SK-N-DZ (cell line): ENCODE results near the gene RPL12. TPM values are rescaled to one million over a fixed set of nuclear protein-coding genes. Genes with fewer than 3 reads are reported as not detected.
A peak's percentile ranks its signal among the peaks of the same experiment; 100 is the strongest.

ENCODE experiments used
- DNase-seq: peaks from one replicate; pipeline ENCODE4 v3.0.0-alpha.2; 2015; ENCODE audit warnings: low spot score
- polyA plus RNA-seq, 2 experiments: library from polyadenylated mRNA; depleted of rRNA; stranded (reverse); fragments of >200 nt; gene quantifications; 2 replicates each; pipeline ENCODE4 v1.2.3, GENCODE V29; 2014

The RPL12 gene
- 1,887 and 2,362 TPM in 2 replicates for polyA plus RNA-seq (2014; cell fraction: cytosol; rRNA removed)
- 1,256 and 1,841 TPM in 2 replicates for polyA plus RNA-seq (2014; cell fraction: nucleus; rRNA removed)

DNA sequence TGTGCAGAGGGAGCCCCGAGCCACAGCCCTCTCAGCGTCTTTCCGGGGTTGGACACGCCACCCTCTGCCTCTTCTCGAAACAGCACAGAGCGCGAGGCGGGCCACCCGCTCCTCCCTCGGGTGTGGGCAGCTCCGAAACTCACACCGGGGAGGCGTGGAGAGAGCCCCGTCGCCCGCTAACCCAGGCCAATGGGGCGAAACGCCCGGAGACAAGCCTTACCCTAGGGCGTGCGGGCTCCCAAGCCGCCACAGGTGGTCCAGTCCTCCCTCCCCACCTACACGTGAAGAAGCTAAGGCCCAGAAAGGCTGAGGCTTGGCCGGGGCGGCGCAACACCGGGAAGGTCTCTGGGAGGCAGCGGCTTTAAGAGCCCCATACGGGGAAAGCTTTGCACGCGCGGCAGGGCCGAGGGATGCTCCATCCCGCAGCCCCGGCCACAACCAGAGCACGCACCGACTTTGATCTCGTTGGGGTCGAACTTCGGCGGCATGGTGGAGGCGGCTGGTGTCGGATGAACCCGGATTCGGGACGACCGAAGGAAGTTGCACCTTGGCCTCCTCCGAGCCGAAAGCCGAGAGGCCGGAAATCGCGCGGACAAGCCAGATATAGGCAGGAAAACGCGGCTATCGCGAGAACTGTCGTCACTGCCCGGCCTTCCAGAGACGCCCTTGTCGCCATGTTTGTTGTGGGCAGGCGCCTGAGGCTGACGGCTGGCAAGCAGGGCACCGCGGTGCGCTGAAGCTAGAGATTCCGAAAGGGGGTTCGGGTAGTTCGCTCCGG lies at the start of gene RPL12, which contains the start of gene LRSAM1:
Gene RPL12 (minus strand): TSS at position 577 of the 778 bp plus-strand sequence. CDS start 89 bp downstream, at position 488.
Gene LRSAM1 (plus strand): TSS at position 681 of the 778 bp plus-strand sequence. CDS start 3,018 bp downstream, outside the sequence.
- peak; percentile 95 for DNase-seq

DNA sequence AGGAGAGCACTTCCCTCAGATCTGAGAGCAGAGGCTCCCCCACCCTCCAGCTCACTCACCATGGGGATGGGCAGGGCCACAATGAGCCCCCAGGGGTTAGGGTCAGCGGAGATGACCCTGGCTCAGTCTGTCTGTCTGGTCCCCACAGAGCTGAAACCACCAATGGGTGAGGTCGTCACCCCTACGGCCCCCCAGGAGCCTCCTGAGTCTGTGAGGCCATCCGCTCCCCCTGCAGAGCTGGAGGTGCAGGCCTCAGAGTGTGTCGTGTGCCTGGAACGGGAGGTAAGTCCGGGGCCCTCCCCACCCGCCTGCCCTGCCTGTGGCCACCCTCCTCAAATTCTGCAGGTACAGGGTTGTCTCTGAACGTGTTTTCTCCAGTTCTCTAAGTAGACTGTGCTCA lies 49.7 kb upstream of the RPL12 start:
- DNase-seq = no peak

GRCh38 chr9:127500399-127500798 lies 49.2 kb upstream of the RPL12 start:
- DNase-seq = peak; percentile 27

DNA sequence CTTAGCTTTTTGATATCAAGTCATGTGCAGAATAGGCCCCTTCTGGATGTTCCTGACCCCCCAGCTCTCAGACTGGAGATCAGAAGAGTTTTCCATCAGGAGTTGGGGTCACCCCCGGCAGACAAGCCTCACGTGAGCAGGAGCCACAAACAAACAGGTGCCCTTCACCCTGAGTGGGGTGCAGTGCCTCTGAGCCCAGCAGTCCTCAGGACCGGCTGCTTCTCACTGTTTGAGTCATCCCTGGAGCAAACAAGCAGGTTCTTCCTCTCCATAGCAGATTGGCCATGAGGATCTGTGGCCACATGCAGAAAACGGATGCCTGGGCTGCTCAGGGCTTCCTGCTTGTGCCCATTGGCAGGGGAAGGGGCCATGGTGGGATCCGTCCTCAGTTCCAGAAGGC lies 47.1 kb upstream of the RPL12 start:
- no peak for DNase-seq

DNA sequence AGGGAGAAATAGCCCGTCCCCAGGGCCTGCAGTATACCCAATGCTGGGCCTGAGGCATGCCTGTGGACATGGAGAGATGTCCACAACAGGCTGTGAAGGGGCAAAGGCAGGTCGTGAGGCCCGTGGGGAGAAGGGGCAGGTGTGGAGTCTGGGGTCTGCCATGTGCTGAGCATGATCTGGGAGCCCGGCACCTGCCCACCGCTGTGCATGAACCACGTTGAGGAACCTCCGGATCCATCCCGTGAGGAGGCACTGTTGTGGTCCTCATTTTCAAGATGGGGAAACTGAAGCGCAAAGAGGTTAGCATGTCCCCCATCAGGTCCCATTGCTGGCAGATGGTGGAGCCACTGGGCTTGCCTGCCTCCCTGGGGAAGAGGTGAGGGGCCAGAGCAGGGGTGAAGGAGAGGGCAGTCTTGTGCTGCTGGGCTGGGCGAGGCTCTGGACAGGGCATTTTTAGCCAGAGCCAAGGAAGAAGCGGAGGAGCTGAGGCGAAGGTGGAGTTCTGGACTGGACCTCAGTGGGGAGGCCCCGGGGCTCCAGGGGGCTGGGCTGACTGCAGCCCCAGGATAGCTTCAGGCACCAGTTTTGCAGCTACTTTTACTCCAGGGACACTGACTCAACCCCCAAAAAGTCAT lies 46.6 kb upstream of the RPL12 start:
- no peak for DNase-seq

- DNase-seq = no peak
These were observed 45.8 kb upstream of the RPL12 start for GRCh38 chr9:127496974-127497373.

GRCh38 chr9:127495884-127496555 lies 44.8 kb upstream of the RPL12 start:
- peak; percentile 40 for DNase-seq

- no peak for DNase-seq
These were observed 43.1 kb upstream of the RPL12 start for GRCh38 chr9:127494304-127494702.

DNA sequence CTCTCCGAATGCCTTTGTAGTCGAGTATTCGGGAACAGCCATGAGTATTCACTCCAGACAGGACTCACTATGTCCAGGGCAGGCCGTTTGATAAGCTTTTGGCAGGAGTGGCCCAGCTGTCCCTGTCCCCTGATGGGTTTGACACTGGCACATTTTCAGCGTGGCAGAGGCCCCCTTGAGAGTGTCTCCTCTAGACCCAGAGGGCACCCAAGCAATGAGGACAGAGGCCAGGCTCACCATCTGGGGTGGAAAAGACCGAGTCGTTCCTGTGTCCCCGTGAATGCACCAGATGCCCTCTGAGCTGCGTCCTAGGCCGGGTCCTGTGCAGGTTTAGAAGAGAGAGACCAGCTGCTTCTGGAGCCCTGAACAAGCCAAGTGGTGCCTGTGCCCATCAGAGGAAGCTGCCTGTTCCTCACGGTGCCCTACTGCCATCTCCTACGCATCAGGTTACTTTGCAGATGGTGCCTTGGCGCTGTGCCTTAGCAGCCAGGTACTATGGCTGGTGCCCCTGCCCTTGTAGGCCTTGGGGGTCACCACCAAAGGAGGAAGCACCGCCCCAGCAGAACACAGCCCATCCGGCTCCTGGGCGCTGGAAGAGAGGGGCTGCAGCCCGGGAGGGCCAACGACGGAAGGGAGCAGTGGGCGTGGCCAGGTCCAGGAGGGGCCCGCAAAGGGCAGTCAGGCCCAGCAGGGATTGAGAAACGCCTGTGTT lies 42.5 kb upstream of the RPL12 start:
- no peak for DNase-seq

GRCh38 chr9:127492616-127493015 lies 41.4 kb upstream of the RPL12 start:
- DNase-seq = no peak

DNA sequence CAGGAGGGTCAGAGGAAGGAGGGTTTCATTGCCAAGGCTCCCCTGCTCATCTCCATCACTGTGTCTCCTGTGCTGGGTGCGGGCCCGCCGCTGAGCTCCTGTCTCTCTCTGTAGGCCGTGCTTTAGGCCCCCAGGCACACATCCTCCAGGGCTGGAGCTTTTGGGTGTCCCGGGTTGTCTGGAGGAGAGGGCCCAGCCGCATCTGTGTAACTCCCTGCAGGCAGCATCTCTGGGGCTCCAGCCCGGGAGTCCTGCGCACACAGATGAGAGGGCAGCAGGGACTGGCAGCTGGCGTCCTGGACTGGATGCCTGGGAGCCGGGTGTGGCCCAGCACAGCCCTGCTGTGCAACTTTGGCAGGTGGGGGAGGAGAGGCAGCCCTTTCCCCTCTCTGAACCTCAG lies 40.3 kb upstream of the RPL12 start:
- DNase-seq = no peak

GRCh38 chr9:127490535-127491230 lies 39.5 kb upstream of the RPL12 start:
- no peak for DNase-seq

DNA sequence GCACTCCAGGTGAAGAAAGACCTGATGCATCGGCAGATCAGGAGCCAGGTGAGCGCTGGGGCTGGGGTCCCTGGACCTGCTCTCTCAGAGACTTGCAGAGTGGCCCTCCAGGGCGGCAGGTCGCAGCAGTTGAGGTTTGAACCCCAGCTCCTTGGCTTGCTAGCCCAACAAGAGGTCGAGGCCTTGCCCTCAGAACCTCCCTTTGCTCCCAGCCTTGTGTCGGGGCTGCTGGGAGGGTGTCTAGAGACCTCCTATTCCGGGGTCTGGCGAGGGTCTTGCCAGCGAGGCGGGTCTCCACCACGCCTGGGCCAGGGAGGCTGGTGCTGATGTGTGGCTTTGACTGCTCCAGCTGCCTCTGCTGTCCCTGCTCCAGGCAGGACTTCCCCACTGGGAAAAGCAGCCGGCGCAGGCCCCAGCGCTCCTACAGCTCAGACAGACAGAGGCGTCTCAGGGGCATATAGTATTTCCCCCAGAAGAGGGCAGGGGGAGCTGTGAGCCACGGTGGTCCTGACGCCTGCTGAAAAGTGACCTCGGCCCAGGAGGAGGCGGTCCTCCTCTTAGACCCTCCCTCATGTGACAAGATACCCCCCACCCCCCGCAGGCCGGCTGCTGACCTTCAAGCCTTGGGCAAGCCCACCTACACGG lies 38.4 kb upstream of the RPL12 start:
- DNase-seq = peak; percentile 79

DNA sequence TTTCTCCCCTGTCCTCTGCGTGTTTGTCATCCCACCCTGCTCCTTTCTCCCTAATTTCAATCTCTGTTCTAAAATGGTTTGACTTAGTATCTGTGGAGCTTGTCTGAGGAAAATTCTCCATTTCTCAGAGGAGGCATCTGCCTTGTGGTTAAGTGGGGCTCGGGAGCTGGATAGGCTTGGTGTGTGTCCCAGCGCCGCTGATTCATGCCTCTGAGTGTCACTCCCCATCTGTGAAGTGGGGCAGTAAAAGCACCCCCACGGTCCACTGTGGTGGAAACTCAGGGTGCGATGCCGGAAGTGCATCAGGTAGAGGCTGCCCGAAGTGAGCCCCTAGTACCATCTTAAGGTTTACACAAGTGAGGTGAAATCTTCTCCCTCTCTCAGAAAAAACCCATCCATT lies 37.7 kb upstream of the RPL12 start:
- DNase-seq = no peak

- DNase-seq = no peak
These were observed 34.8 kb upstream of the RPL12 start for GRCh38 chr9:127485995-127486394.

DNA sequence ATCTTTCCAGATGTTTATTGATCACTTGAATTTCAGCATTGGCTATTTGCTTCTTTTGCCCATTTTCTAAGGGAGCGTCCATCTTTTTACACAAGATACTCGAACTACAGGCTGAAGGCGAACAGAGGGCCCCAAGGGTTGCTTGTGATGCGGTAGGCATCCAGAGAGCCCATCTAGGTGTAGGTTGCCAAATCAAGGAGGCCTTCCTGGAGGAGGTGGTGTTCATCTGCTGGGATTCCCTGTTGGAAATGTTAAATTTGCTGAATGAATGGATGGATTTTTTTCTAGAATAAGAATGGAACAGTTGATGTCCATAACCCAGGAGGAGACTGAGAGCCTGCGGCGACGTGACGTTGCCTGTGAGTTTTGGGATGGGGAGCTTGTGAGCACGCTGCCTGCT lies 31.5 kb upstream of the RPL12 start:
- no peak for DNase-seq

DNA sequence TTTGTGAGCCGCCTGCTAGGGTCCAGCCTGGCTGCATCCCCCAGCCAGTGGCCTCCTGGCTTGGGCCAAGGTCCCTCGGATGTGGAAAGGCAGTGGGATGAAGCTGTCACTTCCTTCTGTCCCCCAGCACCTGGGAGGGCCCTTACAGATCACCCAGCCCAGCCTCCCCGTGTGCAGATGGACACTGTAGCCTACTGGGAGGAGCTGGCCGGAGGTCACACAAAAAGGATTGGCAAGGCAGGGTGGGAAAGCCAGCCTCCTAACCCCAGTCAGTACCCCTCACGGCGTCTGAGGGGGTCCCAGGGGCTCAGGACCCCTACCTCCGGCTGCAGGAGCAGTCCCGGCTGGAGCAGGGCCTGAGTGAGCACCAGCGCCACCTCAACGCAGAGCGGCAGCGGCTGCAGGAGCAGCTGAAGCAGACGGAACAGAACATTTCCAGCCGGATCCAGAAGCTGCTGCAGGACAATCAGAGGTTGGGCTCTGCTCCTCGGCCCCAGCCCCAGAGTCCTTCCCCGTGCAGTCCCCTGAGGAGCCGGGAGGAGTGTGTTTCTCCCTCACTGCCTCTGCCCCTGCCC lies 28.4 kb upstream of the RPL12 start:
- DNase-seq = no peak

DNA sequence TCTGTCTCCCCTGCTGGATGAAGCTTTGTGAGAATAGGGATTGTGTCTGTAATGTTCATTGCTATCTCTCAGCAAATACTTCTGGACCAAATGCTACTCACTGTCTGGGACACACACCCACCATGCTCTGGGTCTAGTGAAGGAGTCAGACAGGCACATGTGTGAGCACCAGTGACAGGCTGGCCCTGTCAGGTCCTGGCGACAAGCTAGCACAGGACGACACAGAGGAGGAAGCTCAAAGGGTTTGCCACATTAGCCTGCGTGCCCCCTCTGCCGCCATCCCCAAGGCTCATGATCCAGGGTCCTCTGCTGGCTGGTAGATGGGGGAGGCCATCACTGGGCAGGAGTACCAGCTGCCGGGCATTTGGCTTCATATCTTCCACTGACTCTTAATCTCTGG lies 23.4 kb upstream of the RPL12 start:
- DNase-seq = no peak

DNA sequence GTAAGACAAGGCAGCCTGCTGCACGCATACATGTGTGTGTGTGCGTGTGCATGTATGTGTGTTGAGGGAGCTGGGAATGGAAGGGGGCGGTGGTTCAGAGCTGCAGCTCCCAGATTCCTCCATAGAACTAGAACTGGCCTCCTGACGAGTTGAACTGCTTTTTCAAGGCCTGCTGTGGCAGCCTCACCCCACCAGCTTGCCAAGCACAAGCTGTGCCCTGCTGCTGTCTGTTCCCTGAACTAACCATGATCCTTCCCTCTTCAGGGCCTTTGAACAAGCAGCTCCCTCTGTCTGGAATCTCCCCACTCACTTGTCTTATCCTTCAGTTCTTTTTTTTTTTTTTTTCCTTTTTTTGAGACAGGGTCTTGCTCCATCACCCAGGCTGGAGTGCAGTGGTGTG lies 22.7 kb upstream of the RPL12 start:
- DNase-seq = no peak

DNA sequence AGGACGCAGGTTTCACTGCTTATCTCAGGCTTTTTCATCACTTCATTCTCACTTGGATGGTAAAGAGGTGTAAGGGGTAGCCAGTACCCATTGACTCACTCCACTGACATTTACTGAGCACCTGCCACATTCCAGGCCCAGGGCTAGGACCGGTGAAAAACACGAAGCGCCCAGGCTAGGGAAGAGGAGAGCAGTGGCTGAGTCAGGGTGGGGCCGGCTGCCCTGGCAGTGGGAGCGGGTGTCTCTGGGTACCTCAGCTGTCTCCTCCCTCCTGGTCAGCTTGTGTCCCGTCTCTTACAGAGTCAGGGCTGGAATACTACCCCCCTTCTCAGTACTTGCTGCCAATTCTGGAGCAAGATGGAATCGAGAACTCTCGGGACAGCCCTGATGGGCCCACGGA lies 22.3 kb upstream of the RPL12 start:
- no peak for DNase-seq
